Heart left ventricle (tissue), 13 donors: ENCODE data around the gene TBC1D32.

Source experiments
- CTCF ChIP-seq, 12 donors: fragments of 200-600 bp; sonication (generic) in 4 of 12; IDR thresholded peaks; one replicate each; pipeline versions ENCODE4 v1.5.0 to v1.8.0; 2018 to 2022; ENCODE audit warnings: antibody characterized with exemption in 12 of 12, mild to moderate bottlenecking in 5 of 12
- POLR2A ChIP-seq, 2 donors: fragments of 450-650 bp; IDR thresholded peaks; one replicate each; pipeline ENCODE4 v1.6.1; 2017; ENCODE audit warnings: antibody characterized with exemption in 2 of 2, mild to moderate bottlenecking in 2 of 2, moderate library complexity in 2 of 2
- donor health status: ischemic (EF 13 %, LVEDD 7.1; RV severe dilation, severe dysfunction).
- donor health status: DM: no; HTN: yes; CAD: no.
- donor health status: DM: no; HTN: no; CAD: no.
- donor health status: ischemic (EF 25% LVEDD 6.9; RV normal size, moderate dysfunction).
- donor health status: ischemic (EF 25% LVEDD 5.7; RV mildly dilated, moderate dysfunction).
- donor health status: ischemic (EF 35%, LVEDD 5.7; RV mildly dilated, moderate dysfunction).
- donor health status: nonischemic (EF 11% LVEDD 7.7; RV severe dilation, severe dysfunction).
- donor health status: DM: yes; HTN: yes; CAD: no.
- donor health status: PGD.
- donor health status: ischemic (EF 29% LVEDD 5.4; RV normal size, mild dysfunction).
- donor health status: nonischemic (EF 23%, LVEDD 6.1; RV moderate dilation, normal function).

- TF ChIP-seq CTCF (IDR thresholded peaks at IDR 0.05) (no peak), POLR2A (IDR thresholded peaks at IDR 0.05) (no peak)
Measured at GRCh38 chr6:121319603-121320002, 14.7 kb downstream of the TBC1D32 start.
